Activated effector memory CD4-positive, alpha-beta T cell treated with Interleukin-2 at 50 U/mL for 16 hours (primary cell): ENCODE results near the gene PPP3CA.

Experiments
- DNase-seq: peaks from one replicate; pipeline ENCODE4 v3.0.0-alpha.2; 2020

Gene PPP3CA

GRCh38 chr4:101169044-101170014, 178.0 kb downstream of the PPP3CA start:
- DNase-seq: peak; percentile 10

- no peak for DNase-seq
Observed at GRCh38 chr4:101163936-101164335, 183.4 kb downstream of the PPP3CA start.

- DNase-seq: no peak
Observed at GRCh38 chr4:101162990-101163380, 184.3 kb downstream of the PPP3CA start.

- DNase-seq: no peak
Observed at GRCh38 chr4:101160792-101161592, 186.3 kb downstream of the PPP3CA start.

- no peak for DNase-seq
Observed at GRCh38 chr4:101158507-101158906, 188.8 kb downstream of the PPP3CA start.

- no peak for DNase-seq
Observed at GRCh38 chr4:101158134-101158482, 189.2 kb downstream of the PPP3CA start.

- no peak for DNase-seq
Observed at GRCh38 chr4:101157415-101158133, 189.8 kb downstream of the PPP3CA start.

GRCh38 chr4:101156619-101157310, 190.6 kb downstream of the PPP3CA start:
- no peak for DNase-seq

- DNase-seq: no peak
Observed at GRCh38 chr4:101155945-101156344, 191.4 kb downstream of the PPP3CA start.

- DNase-seq: no peak
Observed at GRCh38 chr4:101155368-101155767, 192.0 kb downstream of the PPP3CA start.

GRCh38 chr4:101153653-101154052, 193.7 kb downstream of the PPP3CA start:
- DNase-seq: no peak

- DNase-seq: no peak
Observed at GRCh38 chr4:101152521-101152920, 194.8 kb downstream of the PPP3CA start.

GRCh38 chr4:101148551-101148950, 198.8 kb downstream of the PPP3CA start:
- DNase-seq: no peak

- no peak for DNase-seq
Observed at GRCh38 chr4:101147283-101147682, 200.0 kb downstream of the PPP3CA start.

GRCh38 chr4:101145021-101145420, 202.3 kb downstream of the PPP3CA start:
- no peak for DNase-seq

- DNase-seq: no peak
Observed at GRCh38 chr4:101142259-101142658, 205.1 kb downstream of the PPP3CA start.

- DNase-seq: no peak
Observed at GRCh38 chr4:101141855-101142254, 205.5 kb downstream of the PPP3CA start.

- no peak for DNase-seq
Observed at GRCh38 chr4:101141230-101141629, 206.1 kb downstream of the PPP3CA start.

- no peak for DNase-seq
Observed at GRCh38 chr4:101140228-101140627, 207.1 kb downstream of the PPP3CA start.

GRCh38 chr4:101136373-101137370, 210.7 kb downstream of the PPP3CA start:
- DNase-seq: no peak

- DNase-seq: no peak
Observed at GRCh38 chr4:101135371-101136010, 211.8 kb downstream of the PPP3CA start.
